ENCODE measurements around the gene TAMALIN.

The TAMALIN gene

DNA sequence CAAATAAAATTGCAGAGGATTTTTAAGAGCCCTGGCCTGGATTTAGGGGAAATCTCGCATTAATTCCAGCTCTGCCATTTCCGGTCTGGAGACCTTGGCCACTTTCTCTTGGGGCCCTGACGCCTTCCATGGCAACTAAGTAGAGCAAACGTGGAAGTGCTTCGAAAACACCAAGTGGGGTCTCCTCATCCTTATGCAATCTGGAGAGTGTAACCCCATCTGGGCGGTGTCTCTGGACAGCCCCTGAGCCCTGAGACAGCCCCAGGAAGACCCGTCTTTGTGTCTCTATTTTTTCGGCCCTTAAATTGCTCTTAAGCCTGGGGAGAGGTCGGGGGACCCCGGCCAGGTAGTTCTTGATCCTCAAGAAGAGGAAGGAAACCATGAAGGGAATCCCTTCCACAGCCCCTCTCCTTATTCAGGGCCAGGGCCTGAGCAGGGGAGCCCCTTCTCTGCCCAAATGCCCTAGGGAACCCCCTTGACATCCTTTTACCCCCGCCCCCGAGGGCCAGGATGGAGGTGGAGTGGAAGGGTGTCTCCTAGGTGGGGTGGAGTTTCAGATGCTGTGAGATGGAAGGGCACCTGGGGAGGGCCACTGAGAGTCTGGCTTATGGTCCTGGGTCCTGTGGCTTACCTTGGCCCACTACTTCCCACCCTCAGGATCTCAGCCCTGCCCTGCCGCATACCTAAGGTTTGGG, 26.8 kb downstream of the TAMALIN start:
- H3K4me3 ChIP-seq (ENCODE audit: control insufficient read depth, low read depth, low read length) = peak overlapping the region; percentile 47
- DNase-seq (ENCODE audit: low read depth) = no peak
- TF ChIP-seq, protein P1, sequence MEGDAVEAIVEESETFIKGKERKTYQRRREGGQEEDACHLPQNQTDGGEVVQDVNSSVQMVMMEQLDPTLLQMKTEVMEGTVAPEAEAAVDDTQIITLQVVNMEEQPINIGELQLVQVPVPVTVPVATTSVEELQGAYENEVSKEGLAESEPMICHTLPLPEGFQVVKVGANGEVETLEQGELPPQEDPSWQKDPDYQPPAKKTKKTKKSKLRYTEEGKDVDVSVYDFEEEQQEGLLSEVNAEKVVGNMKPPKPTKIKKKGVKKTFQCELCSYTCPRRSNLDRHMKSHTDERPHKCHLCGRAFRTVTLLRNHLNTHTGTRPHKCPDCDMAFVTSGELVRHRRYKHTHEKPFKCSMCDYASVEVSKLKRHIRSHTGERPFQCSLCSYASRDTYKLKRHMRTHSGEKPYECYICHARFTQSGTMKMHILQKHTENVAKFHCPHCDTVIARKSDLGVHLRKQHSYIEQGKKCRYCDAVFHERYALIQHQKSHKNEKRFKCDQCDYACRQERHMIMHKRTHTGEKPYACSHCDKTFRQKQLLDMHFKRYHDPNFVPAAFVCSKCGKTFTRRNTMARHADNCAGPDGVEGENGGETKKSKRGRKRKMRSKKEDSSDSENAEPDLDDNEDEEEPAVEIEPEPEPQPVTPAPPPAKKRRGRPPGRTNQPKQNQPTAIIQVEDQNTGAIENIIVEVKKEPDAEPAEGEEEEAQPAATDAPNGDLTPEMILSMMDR (conservative IDR thresholded peaks at IDR 0.05; ENCODE audit: control insufficient read depth, insufficient read depth, low read depth, low read length) = no peak

- DNase-seq (ENCODE audit: low read depth) = no peak
- H3K4me3 ChIP-seq (ENCODE audit: control insufficient read depth, low read depth, low read length) = no peak overlapping the region
- TF ChIP-seq, protein P1 (conservative IDR thresholded peaks at IDR 0.05; ENCODE audit: control insufficient read depth, insufficient read depth, low read depth, low read length) = no peak
These were observed 28.4 kb downstream of the TAMALIN start for GRCh38 chr12:52035190-52035589.

GRCh38 chr12:52035926-52036325, 29.2 kb downstream of the TAMALIN start:
- DNase-seq (ENCODE audit: low read depth) = no peak
- TF ChIP-seq, protein P1 (conservative IDR thresholded peaks at IDR 0.05; ENCODE audit: control insufficient read depth, insufficient read depth, low read depth, low read length) = no peak
- H3K4me3 ChIP-seq (ENCODE audit: control insufficient read depth, low read depth, low read length) = no peak overlapping the region

DNA sequence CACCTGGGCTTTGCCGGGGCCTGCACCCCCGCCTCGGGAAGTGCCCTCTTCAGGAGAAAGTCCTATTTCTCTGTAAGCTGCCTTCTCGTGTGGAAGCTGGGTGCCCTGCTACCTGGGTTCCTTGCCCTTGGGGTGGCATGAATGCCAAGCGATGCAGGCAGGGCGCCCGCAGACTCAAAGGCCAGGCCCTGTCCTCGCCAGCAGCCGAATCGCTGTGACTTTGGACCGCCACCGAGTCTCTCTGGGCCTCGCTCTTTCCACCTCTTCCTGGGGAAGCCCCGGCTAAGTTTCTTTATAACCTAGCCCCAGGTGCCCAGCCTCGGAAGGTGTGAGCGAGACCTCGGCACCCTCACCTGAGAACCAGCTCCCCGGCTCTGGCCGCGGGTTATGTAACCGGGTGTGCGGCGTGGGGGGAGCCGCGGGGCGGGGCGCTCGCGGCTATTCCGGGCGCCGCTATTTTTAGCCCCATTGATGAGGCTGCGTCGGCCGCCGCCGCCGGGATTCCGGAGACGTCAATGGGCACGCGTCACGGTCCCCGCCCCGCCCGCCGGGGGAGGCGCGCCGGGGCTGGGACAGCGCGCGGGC, 29.9 kb downstream of the TAMALIN start:
- TF ChIP-seq, protein P1 (conservative IDR thresholded peaks at IDR 0.05; ENCODE audit: control insufficient read depth, insufficient read depth, low read depth, low read length) = no peak
- peak; percentile 60 for DNase-seq (ENCODE audit: low read depth)
- peak overlapping the region; percentile 28 for H3K4me3 ChIP-seq (ENCODE audit: control insufficient read depth, low read depth, low read length)

DNA sequence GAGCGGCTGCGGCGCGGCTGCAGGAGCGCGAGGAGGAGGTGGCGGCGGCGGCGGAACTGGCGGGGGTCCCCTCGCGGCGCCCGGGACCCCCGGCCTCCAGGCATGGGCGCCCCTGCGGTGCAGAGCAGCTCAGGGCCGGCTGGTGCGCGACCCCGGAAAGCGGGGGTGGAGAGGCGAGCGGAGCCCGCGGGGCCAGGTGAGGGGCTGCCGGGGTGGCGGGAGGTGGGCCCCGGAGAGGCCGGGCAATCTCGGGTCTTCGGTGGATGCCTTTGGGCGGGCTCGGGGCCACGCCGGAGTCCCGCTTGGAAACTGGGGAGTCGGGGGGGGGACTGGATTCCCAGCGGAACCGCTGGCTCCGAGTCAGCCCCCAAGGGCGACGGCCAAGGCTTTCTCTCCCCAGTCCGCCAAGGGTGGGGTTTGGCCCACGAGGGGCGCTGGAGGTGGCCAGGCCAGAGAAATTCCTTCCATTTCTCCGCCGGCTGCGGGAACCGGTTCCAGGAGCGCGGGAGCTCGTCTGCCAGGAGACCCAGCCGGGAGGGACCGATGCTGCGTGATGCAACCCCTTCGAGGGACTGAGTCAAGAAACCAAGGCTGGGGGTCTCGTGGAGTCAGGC, 30.6 kb downstream of the TAMALIN start:
- TF ChIP-seq, protein P1 (conservative IDR thresholded peaks at IDR 0.05; ENCODE audit: control insufficient read depth, insufficient read depth, low read depth, low read length) = peak; percentile 2
- H3K4me3 ChIP-seq (ENCODE audit: control insufficient read depth, low read depth, low read length) = peak overlapping the region; percentile 56
- peak; percentile 54 for DNase-seq (ENCODE audit: low read depth)

GRCh38 chr12:52038447-52038846, 31.7 kb downstream of the TAMALIN start:
- TF ChIP-seq, protein P1 (conservative IDR thresholded peaks at IDR 0.05; ENCODE audit: control insufficient read depth, insufficient read depth, low read depth, low read length) = no peak
- no peak overlapping the region for H3K4me3 ChIP-seq (ENCODE audit: control insufficient read depth, low read depth, low read length)
- DNase-seq (ENCODE audit: low read depth) = peak; percentile 53
